ENCODE results near the gene CAD.
A peak's percentile ranks its signal among the peaks of the same experiment; 100 is the strongest.

The CAD gene

GRCh38 chr2:27178469-27178868 is 38.7 kb upstream of the CAD start:
- Histone ChIP-seq H3K27ac (no peak overlapping the region), H3K9me3 (ENCODE audit: low read depth, low read length) (no peaks in the 10 kb centered on the region), H3K9ac (ENCODE audit: insufficient read length) (no peak overlapping the region), H3K36me3 (ENCODE audit: insufficient read depth, low read length) (no peaks in the 10 kb centered on the region), H3K4me3 (no peak overlapping the region)
- TF ChIP-seq POLR2AphosphoS5 (IDR thresholded peaks at IDR 0.05; ENCODE audit: borderline replicate concordance, low read depth, low read length) = no peak
- TF ChIP-seq FOXP2 (optimal IDR thresholded peaks at IDR 0.05; ENCODE audit: control extremely low read depth, extremely low read length, insufficient read depth) = no peak
- no peak for TF ChIP-seq EZH2 (IDR thresholded peaks at IDR 0.05)
- DNase-seq (ENCODE audit: low read depth, low spot score) = no peak

GRCh38 chr2:27179344-27180000 is 37.7 kb upstream of the CAD start:
- DNase-seq (ENCODE audit: low read depth, low spot score) = no peak
- Histone ChIP-seq H3K36me3 (ENCODE audit: insufficient read depth, low read length) (no peaks in the 10 kb centered on the region), H3K9me3 (ENCODE audit: low read depth, low read length) (no peaks in the 10 kb centered on the region), H3K4me3 (no peak overlapping the region), H3K27ac (no peak overlapping the region), H3K9ac (ENCODE audit: insufficient read length) (no peak overlapping the region)
- no peak for TF ChIP-seq POLR2AphosphoS5 (IDR thresholded peaks at IDR 0.05; ENCODE audit: borderline replicate concordance, low read depth, low read length)
- no peak for TF ChIP-seq FOXP2 (optimal IDR thresholded peaks at IDR 0.05; ENCODE audit: control extremely low read depth, extremely low read length, insufficient read depth)
- no peak for TF ChIP-seq EZH2 (IDR thresholded peaks at IDR 0.05)

GRCh38 chr2:27182346-27182745 is 34.8 kb upstream of the CAD start:
- no peak for DNase-seq (ENCODE audit: low read depth, low spot score)
- Histone ChIP-seq H3K9me3 (ENCODE audit: low read depth, low read length) (no peaks in the 10 kb centered on the region), H3K9ac (ENCODE audit: insufficient read length) (no peak overlapping the region), H3K27ac (no peak overlapping the region), H3K36me3 (ENCODE audit: insufficient read depth, low read length) (no peaks in the 10 kb centered on the region), H3K4me3 (no peak overlapping the region)
- no peak for TF ChIP-seq FOXP2 (optimal IDR thresholded peaks at IDR 0.05; ENCODE audit: control extremely low read depth, extremely low read length, insufficient read depth)
- TF ChIP-seq POLR2AphosphoS5 (IDR thresholded peaks at IDR 0.05; ENCODE audit: borderline replicate concordance, low read depth, low read length) = no peak
- TF ChIP-seq EZH2 (IDR thresholded peaks at IDR 0.05) = no peak

- no peak overlapping the region for H3K4me3 ChIP-seq
- DNase-seq (ENCODE audit: low read depth, low spot score) = no peak
- no peak overlapping the region for H3K9ac ChIP-seq (ENCODE audit: insufficient read length)
These were observed 33.1 kb upstream of the CAD start for GRCh38 chr2:27184115-27184514.

GRCh38 chr2:27185331-27186026 is 31.7 kb upstream of the CAD start:
- Histone ChIP-seq H3K27ac (peak overlapping the region; percentile 91), H3K9ac (ENCODE audit: insufficient read length) (peak overlapping the region; percentile 33), H3K4me3 (no peak overlapping the region), H3K9me3 (ENCODE audit: low read depth, low read length) (no peaks in the 10 kb centered on the region), H3K36me3 (ENCODE audit: insufficient read depth, low read length) (no peaks in the 10 kb centered on the region)
- TF ChIP-seq POLR2AphosphoS5 (IDR thresholded peaks at IDR 0.05; ENCODE audit: borderline replicate concordance, low read depth, low read length) (no peak), EZH2 (IDR thresholded peaks at IDR 0.05) (no peak), FOXP2 (optimal IDR thresholded peaks at IDR 0.05; ENCODE audit: control extremely low read depth, extremely low read length, insufficient read depth) (no peak)
- DNase-seq (ENCODE audit: low read depth, low spot score) = no peak

More at GRCh38 chr2:27184115-27184514, 33.1 kb upstream of the CAD start:
- Histone ChIP-seq H3K27ac (peak overlapping the region; percentile 53), H3K9me3 (ENCODE audit: low read depth, low read length) (no peaks in the 10 kb centered on the region), H3K36me3 (ENCODE audit: insufficient read depth, low read length) (no peaks in the 10 kb centered on the region)
- TF ChIP-seq POLR2AphosphoS5 (IDR thresholded peaks at IDR 0.05; ENCODE audit: borderline replicate concordance, low read depth, low read length) = no peak
- no peak for TF ChIP-seq FOXP2 (optimal IDR thresholded peaks at IDR 0.05; ENCODE audit: control extremely low read depth, extremely low read length, insufficient read depth)
- no peak for TF ChIP-seq EZH2 (IDR thresholded peaks at IDR 0.05)

- Histone ChIP-seq H3K36me3 (ENCODE audit: insufficient read depth, low read length) (no peaks in the 10 kb centered on the region), H3K9ac (ENCODE audit: insufficient read length) (no peak overlapping the region), H3K9me3 (ENCODE audit: low read depth, low read length) (no peaks in the 10 kb centered on the region), H3K27ac (no peak overlapping the region), H3K4me3 (no peak overlapping the region)
- TF ChIP-seq EZH2 (IDR thresholded peaks at IDR 0.05) (no peak), FOXP2 (optimal IDR thresholded peaks at IDR 0.05; ENCODE audit: control extremely low read depth, extremely low read length, insufficient read depth) (no peak), POLR2AphosphoS5 (IDR thresholded peaks at IDR 0.05; ENCODE audit: borderline replicate concordance, low read depth, low read length) (no peak)
- DNase-seq (ENCODE audit: low read depth, low spot score) = no peak
These were observed 30.4 kb upstream of the CAD start for GRCh38 chr2:27186613-27187345.

GRCh38 chr2:27189989-27190388 is 27.2 kb upstream of the CAD start:
- no peaks in the 10 kb centered on the region for H3K9me3 ChIP-seq (ENCODE audit: low read depth, low read length)
- TF ChIP-seq POLR2AphosphoS5 (IDR thresholded peaks at IDR 0.05; ENCODE audit: borderline replicate concordance, low read depth, low read length) (no peak), EZH2 (IDR thresholded peaks at IDR 0.05) (no peak), FOXP2 (optimal IDR thresholded peaks at IDR 0.05; ENCODE audit: control extremely low read depth, extremely low read length, insufficient read depth) (no peak)
- H3K9ac ChIP-seq (ENCODE audit: insufficient read length) = no peak overlapping the region
- no peak overlapping the region for H3K27ac ChIP-seq
- no peak overlapping the region for H3K4me3 ChIP-seq
- no peak for DNase-seq (ENCODE audit: low read depth, low spot score)
- H3K36me3 ChIP-seq (ENCODE audit: insufficient read depth, low read length) = no peaks in the 10 kb centered on the region
